NCI-H526 treated with DMSO at 0.1 percent for 48 hours (cell line): ENCODE data around the gene GNG3.
A peak's percentile ranks its signal among the peaks of the same experiment; 100 is the strongest.
"Not testable (repeated sequence)": the region's sequence is repeated elsewhere in the genome, so short reads cannot be mapped to it uniquely, and the experiment has no call there.

ENCODE experiments used
- DNase-seq: peaks from one replicate; lab custom pipeline; 2025; lab: John Stamatoyannopoulos, UW

The GNG3 gene

DNA sequence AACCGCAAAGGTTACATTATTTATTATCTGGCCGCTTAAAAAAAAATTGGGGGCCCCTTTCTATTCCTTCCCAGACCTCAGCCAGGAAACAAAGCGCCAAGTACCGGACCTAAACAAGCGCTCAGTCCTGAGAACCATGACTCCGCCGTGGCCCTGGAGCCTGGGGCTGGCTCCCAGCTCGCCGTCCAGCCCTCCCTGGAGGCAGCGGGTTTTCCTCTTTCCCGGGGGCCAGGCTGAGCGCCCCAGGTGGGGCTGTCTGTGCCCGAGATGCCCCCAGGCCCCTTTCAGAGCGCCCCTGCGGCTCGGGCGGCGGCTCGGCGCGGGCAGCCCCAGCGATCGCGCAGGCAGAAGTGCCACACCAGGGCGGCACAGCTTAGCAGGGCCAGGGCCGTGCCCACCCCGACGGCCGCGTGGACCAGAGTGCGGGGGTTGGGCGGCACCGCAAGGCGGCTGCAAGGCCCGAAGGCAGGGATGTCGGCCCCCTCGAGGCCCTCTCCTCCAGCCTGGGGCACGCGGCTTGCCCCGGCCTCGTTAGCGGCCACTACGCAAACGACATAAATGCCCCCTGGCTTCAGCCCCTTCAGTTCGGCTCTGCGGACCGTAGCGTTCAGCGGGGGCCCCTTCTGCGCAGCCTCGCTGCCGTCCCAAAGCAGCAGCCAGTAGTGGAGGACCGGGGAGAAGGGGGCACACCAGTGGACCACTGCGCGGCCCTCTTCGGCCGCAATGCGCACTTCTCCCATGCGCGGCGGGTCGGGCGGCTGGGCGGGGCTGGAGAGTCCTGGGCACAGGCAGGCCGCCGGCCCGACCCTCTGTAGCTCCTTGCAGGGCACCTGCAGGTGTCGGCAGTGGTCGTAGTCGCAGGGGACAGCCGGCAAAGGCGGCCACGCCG, 19.7 kb upstream of the GNG3 start:
- no peak for DNase-seq

GRCh38 chr11:62688491-62688890, 19.0 kb upstream of the GNG3 start:
- DNase-seq, result no peak

- no peak for DNase-seq
Observed at GRCh38 chr11:62689421-62690183, 17.9 kb upstream of the GNG3 start, which contains the start of gene LRRN4CL. Gene LRRN4CL (minus strand): TSS chr11:62689530. CDS start chr11:62688508, 1,022 bp downstream.

- not testable (repeated sequence) for DNase-seq
Observed at GRCh38 chr11:62693624-62694023, 13.9 kb upstream of the GNG3 start.

DNA sequence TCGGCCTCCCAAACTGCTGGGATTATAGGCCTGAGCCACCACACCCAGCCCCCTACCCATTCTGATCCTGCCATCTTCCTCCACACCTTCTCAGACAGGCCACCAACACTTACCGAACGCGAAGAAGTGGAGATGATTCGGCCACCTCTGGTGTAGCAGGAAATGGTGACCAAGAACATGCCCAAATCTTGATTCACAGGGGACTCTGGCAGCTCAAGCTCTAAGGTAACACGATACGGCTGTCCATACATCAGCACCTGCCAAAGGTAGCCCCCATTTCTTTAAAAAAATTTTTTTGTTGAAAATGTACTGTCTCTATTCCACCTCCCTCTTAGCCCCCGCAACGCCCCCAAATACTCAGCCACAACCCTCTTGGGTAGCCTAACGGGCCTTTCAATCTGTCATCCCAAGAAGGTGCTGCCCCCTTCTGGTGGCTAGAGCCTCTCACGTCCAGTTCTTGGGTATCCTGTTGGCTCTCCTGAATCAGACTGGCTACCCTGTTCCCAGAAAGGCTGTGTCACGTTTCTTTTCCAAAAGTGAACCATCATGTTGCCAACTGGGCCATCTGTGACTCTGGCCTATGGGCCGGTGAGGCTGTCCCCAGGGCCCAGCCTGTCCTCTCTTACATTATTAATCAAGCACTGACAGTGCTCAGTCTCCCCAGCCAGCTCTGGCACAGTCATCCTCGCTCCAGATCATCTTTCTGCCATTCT, 12.9 kb upstream of the GNG3 start:
- peak; percentile 51 for DNase-seq

- no peak for DNase-seq
Observed at GRCh38 chr11:62702246-62702645, 5.2 kb upstream of the GNG3 start.

GRCh38 chr11:62703921-62704320, 3.6 kb upstream of the GNG3 start:
- not testable (repeated sequence) for DNase-seq

GRCh38 chr11:62705413-62705812, 2.1 kb upstream of the GNG3 start:
- DNase-seq, result no peak

DNA sequence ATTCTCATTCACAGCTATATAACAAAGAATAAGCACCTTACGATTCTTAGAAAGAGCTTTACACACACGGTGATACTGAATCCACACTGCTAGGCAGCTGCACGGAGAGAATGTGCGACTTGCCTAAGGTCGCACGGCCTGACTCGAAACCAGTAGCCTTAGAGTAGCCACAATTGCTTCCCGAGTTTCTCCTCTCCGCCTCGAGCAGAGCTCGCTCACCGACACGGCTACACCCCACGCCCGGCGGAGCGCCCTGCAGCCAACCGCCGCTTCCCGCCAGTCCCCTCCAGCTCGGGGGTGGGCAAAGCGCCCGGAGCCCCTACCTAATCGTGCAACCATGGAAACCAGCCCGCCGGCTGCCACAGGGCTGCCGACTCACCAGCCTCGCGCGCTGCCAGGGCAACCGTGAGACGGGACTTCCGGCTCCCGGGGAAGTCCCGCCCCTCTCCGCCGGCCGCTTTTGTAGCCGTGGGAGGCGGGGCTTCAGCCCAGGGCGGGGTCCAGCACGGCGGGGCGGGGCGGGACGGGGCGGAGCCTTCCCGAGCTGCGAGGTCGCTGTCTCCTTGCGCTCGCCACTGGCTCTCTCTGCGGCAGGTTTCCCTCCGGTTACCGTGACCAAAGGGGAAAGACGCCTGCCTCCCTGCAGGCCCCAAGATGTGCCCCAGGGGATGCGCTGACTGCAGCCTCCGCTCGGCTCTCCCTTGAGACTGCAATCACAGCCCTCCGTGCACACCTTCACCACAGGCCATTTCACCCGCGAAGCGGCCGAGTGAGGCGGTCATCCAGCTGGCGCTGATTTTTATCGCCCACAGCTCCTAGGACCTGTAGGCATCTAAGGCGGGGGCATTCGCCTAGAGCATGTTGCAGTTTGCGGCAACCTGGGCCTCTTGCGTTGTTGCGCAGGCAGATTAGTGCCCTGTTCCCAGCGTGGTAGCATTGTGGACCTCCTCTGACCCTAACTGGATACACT, 1.3 kb upstream of the GNG3 start:
- peak; percentile 92 for DNase-seq

DNA sequence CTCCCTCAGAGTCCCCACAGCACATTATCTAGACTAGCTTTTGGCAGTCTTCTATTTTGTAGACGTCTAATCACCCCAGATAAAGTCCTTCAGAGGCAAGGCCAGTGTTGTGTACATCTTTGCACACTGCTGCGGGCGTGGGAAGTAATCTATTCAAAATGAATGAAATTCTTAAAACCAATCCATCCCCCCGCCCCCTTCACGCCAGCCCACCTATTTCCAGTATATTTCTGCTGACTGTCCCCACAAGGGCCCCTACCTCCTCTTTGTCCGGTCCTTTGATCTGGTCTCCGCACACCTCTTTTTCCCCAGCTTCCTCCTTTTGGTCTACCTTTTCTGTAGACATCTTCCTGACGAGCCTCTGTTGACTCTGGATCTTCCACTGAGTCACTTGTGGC, 627 bp upstream of the GNG3 start:
- DNase-seq, result no peak

DNA sequence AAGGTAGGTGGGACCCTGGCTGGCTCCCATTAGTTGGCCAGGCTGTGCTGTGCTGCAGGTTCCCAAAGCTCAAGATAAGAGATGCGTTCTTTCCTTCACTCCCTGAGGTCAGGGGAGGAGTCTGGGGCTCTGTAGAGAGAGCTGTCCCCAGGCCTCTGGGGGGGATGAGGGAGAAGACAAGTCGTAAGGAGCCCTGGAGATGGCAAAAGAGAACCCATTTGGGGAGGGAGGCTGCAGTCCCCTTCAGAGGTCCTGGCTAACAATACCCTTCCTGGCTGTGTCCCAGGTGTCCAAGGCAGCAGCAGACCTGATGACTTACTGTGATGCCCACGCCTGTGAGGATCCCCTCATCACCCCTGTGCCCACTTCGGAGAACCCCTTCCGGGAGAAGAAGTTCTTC, 916 bp downstream of the GNG3 start:
- DNase-seq, result no peak

GRCh38 chr11:62708793-62709192, 1.3 kb downstream of the GNG3 start:
- no peak for DNase-seq

- DNase-seq, result peak; percentile 98
Observed at GRCh38 chr11:62709247-62710000, 1.9 kb downstream of the GNG3 start.

- DNase-seq, result no peak
Observed at GRCh38 chr11:62710001-62710345, 2.5 kb downstream of the GNG3 start.

DNA sequence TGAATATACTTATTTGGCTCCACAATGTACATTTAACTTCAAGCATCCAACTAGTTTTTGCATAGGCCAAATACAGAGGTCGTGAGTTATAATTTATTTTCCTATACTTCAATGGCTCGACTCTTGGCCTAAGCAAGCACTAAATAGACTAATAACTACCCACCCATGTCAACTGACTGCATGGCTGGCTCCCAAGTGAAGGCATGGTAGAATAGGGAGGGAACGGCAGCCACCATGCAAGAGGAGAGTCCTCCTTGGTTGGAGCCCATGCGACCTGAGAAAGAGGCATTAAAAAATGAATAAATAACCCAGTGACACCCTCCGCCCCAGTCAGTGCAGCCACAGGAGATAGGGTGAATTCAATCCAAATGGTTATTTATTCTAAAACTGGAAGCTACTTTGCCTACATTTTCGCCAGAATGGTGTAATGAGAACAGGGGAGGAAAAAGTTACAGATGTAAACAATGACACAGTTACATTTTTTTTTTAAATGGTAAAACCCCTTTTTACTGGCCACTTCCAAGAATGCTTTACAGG, 4.9 kb downstream of the GNG3 start:
- no peak for DNase-seq

GRCh38 chr11:62712861-62713260, 5.4 kb downstream of the GNG3 start:
- DNase-seq, result no peak

DNA sequence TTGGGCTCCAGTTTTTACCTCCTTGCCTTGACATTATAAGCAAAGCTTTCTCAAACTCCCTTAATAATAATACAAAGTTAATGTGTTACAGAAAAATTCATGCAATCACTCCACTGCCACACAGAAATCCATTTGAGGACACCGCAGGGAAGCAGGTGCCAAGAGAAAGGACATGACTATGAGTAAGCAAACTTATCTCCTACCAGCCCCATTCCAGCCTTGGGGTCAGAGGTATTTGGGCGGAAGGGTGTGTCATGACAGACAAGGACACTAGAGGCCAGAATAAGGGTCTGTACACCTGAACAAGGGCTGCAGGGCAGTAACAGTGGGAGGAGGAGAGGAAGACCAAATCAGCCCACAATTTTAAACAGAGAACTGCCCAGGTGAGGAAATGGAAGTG, 5.9 kb downstream of the GNG3 start:
- DNase-seq, result no peak

DNA sequence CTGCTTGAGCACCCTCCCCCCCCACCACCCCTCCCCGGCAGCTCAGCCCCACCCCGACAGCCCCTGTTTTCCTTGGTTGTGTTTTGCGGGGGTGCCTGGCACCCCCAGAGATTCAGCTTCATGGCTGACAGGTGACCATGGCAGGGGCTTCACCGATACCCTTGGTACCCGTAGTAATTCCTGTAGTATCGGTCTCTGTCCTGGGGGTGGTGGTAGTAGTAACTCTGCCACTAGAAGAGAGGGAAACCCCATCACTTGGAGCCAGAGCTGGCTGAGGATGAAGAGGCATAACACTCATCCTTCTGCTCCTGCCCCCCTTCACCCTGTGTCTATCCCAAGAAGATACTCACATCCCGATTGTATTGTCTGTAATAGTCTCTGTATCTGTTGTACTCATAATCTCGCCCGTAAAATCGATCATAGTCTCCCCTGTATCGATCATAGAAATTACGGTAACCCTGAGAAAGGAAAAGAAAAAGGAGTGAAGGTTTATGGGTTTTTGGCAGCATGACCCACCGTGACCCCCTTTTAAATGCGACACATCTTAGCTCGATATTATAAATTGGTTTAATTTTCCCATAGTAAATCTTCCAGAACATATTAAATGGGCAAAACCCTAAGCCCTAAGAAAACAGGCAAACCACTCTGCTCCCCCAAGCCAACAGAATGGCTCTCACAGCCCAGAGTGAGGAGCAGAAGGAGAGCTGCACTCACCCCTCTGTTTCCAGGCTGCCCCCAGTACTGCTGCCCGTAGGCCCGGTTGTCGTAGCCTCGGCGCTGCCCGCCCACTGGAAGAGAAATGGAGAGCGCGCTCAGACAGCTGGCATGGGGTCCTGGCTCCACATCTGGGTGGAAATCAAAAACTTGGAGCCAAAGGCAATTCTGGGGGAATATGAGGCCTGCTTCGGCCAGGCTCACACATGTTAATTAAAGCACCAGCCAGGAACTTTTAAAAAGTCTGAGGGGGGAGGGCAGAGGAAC, 8.0 kb downstream of the GNG3 start:
- DNase-seq, result no peak

GRCh38 chr11:62716206-62716605, 8.7 kb downstream of the GNG3 start:
- no peak for DNase-seq
